AG04450 (cell line): ENCODE results near the gene MORN1. TPM values are rescaled to one million over a fixed set of nuclear protein-coding genes. Genes with fewer than 3 reads are reported as not detected.

ENCODE experiments used
- CTCF ChIA-PET: fragments of 300-600, 350-600 bp; formaldehyde crosslinking; extraction: SDS; loops from one replicate; lab custom pipeline; 2022; ENCODE audit warnings: antibody characterized with exemption, inconsistent platforms; lab: Charles Lee
- POLR2A ChIA-PET: fragments of 350-600 bp; formaldehyde crosslinking; extraction: SDS; loops from one replicate; lab custom pipeline; 2021; ENCODE audit warnings: antibody characterized with exemption, inconsistent platforms; lab: Yijun Ruan, JAX
- DNase-seq: peaks from one replicate; pipeline ENCODE4 v3.0.0-alpha.2; 2011; ENCODE audit warnings: low read depth, low spot score
- H3K27ac ChIP-seq: one replicate; pipeline ENCODE4 v1.5.1; 2012; ENCODE audit warnings: low read depth, low read length, control low read depth
- H3K27me3 ChIP-seq: one replicate; pipeline ENCODE4 v1.6.0; 2012; ENCODE audit warnings: low read length; ENCODE audit not compliant: control insufficient read depth, insufficient read depth
- H3K4me3 ChIP-seq: 2 replicates; pipeline ENCODE4 v1.5.1; 2011; ENCODE audit warnings: mild to moderate bottlenecking, low read depth, low read length, control low read depth
- H3K9me3 ChIP-seq: 2 replicates; pipeline ENCODE4 v1.5.1; 2012; ENCODE audit warnings: low read length; ENCODE audit not compliant: control insufficient read depth, insufficient read depth
- CTCF ChIP-seq: IDR thresholded peaks from 2 replicates; pipeline ENCODE4 v1.5.1; 2011; ENCODE audit warnings: low read depth, low read length, control low read depth, inconsistent platforms
- polyA plus RNA-seq: library from polyadenylated mRNA; depleted of rRNA; stranded (reverse); fragments of >200 nt; gene quantifications from 2 replicates; pipeline ENCODE4 v1.2.3, GENCODE V29; 2011

MORN1 gene
- polyA plus RNA-seq, 1 experiment: 3.6 TPM

DNA sequence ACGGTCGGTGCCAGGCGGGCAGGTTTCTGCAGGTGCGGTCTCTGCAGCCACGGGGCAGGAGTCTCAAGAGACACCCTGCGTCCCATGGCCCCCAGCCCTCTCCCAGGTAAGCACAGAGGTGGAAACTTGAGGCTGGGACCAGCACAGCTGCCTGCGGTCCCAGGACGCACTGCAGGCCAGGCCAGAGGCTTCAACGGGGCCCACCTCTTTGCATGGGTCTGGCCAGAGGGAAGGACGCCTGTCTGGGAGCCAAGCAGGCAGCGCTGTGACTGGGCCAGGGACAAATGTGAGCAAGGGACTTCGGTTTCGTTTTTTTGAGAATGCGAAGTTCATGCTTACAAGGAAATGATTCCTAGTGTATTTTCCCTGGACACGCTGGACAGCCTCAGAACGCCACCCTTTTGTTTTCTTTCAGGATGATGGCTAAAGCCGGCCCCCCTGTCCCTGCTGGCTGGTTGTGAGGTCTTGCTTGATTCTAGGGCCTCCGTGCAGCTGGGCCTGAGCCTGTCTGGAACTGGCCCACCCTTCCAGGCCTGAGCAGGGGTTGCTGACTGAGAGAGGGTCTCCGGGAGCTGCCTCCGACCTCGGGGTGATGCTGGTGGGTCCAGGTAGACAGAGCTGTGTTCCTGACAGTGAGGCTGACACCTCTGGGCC is 38.3 kb downstream of the MORN1 start:
- ChIA-PET CTCF (no interaction called here), POLR2A (no interaction called here)
- peaks cover 2% of the 10 kb centered on the region for H3K27me3 ChIP-seq
- no peak overlapping the region for H3K4me3 ChIP-seq
- no peaks in the 10 kb centered on the region; the same call in 1 of the 2 replicates for H3K9me3 ChIP-seq
- TF ChIP-seq CTCF: no peak
- H3K27ac ChIP-seq: no peak overlapping the region
- no peak for DNase-seq

GRCh38 chr1:2352341-2352896 is 38.9 kb downstream of the MORN1 start:
- H3K9me3 ChIP-seq: no peaks in the 10 kb centered on the region; the same call in 1 of the 2 replicates
- no peak for DNase-seq
- H3K27me3 ChIP-seq: peaks cover 2% of the 10 kb centered on the region
- no peak for TF ChIP-seq CTCF
- H3K4me3 ChIP-seq: no peak overlapping the region
- ChIA-PET POLR2A (no interaction called here), CTCF (interaction anchor here (1.1 kb wide), 1 partner anchor 29 kb away, joined by 10 read pairs; no protein-coding TSS in a partner anchor)
- no peak overlapping the region for H3K27ac ChIP-seq

GRCh38 chr1:2351723-2352122 is 39.6 kb downstream of the MORN1 start:
- CTCF ChIA-PET: interaction anchor here (1.1 kb wide), 1 partner anchor 30 kb away, joined by 10 read pairs; no protein-coding TSS in a partner anchor
- Histone ChIP-seq H3K27me3 (peaks cover 2% of the 10 kb centered on the region), H3K27ac (no peak overlapping the region), H3K4me3 (no peak overlapping the region), H3K9me3 (no peaks in the 10 kb centered on the region; the same call in 1 of the 2 replicates)
- POLR2A ChIA-PET: no interaction called here
- TF ChIP-seq CTCF: no peak
- no peak for DNase-seq

GRCh38 chr1:2350911-2351655 is 40.3 kb downstream of the MORN1 start:
- no peak for TF ChIP-seq CTCF
- no peak for DNase-seq
- no peaks in the 10 kb centered on the region; the same call in 1 of the 2 replicates for H3K9me3 ChIP-seq
- no peak overlapping the region for H3K27ac ChIP-seq
- no peak overlapping the region for H3K4me3 ChIP-seq
- peaks cover 2% of the 10 kb centered on the region for H3K27me3 ChIP-seq
- POLR2A ChIA-PET: no interaction called here
- CTCF ChIA-PET: interaction anchor here (1.1 kb wide), 1 partner anchor 30 kb away, joined by 10 read pairs; no protein-coding TSS in a partner anchor
